HG02798 (cell line): Measurements from ENCODE around the gene DEFB132.

Source experiments
- ATAC-seq: cut with Tn5 transposase; IDR thresholded peaks from one replicate; pipeline ENCODE4 v1.9.1; 2021; ENCODE audit warnings: mild to moderate bottlenecking; ENCODE audit not compliant: unreplicated experiment, poor library complexity

DEFB132 gene

DNA sequence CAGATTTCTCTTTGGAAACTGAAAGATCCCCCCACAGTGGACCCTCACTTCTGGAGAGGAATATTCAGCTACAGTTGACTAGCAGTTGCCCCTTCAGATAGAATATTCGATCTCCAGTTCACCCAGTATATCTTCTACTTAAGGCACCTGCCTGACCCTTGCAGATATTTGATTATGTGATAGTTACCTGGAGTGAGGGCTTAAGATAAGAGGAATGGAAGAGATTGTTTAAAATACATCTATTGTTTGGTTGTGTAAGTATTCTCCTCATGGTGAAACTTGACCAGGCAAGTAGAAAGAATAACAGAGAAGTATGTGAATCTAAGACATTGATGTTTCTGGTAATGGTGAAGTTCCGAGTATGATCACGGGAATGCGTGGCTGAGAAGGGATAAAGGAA, 38.3 kb downstream of the DEFB132 start:
- no peak for ATAC-seq

DNA sequence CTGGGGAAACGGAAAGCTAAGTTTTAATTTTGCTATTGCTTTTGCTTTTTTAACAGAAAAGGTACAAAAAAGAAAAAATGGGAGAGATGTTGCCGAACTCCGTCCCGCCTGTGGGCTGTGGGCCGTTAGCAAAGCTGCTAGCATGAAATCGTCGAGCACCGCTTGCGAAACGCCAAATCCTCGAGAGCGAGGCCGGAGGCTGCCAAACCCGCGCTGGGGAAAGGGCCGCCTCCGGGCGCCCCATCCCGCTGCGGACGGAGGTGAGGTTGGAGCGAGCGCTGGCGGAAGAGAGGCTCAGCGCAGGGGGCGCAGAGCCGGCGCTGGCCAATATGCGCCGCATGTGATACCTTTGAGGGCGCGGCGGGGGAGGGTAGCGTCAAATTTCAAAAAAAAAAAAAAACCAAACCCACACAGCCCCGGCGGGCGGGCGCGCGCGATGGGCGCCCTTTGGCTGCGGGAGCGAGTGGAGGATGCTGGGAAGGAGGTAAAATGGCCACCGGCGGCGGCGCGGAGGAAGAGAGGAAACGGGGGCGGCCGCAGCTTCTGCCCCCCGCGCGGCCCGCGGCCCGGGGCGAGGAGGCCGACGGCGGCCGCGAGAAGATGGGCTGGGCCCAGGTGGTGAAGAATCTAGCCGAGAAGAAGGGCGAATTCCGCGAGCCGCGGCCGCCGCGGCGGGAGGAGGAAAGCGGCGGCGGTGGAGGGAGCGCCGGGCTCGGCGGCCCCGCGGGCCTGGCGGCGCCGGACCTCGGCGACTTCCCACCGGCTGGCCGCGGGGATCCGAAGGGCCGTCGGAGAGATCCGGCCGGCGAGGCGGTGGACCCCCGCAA, 39.8 kb downstream of the DEFB132 start, which contains the start of gene ZCCHC3:
ZCCHC3 (plus strand) TSS at position 473 of the 827 bp plus-strand sequence; CDS start at position 490, 17 bp downstream.
- peak; percentile 80 for ATAC-seq

DNA sequence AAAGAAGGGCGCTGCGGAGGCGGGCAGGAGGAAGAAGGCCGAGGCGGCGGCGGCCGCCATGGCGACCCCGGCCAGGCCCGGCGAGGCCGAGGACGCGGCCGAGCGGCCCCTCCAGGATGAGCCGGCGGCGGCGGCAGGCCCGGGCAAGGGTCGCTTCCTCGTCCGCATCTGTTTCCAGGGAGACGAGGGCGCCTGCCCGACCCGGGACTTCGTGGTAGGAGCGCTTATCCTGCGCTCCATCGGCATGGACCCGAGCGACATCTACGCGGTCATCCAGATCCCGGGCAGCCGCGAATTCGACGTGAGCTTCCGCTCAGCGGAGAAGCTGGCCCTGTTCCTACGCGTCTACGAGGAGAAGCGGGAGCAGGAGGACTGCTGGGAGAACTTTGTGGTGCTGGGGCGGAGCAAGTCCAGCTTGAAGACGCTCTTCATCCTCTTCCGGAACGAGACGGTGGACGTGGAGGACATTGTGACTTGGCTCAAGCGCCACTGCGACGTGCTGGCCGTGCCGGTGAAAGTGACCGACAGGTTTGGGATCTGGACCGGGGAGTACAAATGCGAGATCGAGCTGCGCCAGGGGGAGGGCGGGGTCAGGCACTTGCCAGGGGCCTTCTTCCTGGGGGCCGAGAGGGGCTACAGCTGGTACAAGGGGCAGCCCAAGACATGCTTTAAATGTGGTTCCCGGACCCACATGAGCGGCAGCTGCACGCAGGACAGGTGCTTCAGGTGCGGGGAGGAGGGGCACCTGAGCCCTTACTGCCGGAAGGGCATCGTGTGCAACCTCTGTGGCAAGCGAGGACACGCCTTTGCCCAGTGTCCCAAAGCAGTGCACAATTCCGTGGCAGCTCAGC, 40.6 kb downstream of the DEFB132 start:
- peak; percentile 21 for ATAC-seq

DNA sequence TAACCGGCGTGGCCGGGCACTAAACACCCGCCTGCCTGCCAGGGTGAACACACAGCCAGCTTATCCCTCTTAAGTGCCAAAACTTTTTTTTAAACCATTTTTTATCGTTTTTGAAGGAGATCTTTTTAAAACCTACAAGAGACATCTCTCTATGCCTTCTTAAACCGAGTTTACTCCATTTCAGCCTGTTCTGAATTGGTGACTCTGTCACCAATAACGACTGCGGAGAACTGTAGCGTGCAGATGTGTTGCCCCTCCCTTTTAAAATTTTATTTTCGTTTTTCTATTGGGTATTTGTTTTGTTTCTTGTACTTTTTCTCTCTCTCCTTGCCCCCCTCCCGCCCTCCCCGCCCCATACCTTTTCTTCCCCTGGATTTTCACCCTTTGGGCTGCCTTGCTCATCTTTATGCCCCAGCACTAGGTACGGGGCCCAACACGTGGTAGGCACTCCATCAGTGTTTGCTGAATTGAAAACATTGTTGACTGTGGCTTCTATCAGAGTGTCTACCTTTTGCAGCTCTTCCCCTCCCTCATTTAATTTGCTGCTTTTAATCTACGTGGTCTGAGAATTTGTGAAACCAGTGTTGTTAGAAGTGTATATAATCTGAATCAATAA, 41.4 kb downstream of the DEFB132 start:
- no peak for ATAC-seq

DNA sequence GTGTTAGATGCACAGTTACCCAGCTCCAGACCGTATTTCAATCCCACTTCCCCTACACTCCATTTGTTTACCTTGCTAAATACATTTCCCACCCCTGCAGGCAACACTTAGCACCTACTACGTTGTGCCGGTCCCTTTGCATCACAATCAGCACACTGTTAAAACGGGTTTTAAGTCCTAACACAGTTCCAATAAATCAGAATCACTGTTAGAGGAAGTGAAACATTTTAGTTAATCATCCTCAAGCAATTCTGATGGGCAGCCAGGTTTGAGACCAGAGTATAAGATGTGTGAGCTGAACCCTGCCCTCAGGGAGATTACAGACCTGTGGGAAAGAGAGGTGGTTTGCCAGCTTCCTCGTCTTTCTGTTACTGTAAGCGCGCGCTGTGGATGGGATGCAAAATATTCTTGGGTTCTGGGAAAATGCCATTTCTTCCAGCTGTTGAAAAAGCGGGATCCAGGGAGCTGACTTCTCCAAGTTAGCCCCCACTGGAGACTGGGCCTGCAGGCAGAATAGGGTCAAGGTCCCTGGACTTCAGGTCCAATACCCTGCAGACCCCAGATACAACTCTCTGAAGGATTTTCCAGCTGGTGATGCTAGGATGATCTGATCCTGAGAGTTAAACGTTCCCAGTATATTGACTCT, 42.9 kb downstream of the DEFB132 start:
- no peak for ATAC-seq

DNA sequence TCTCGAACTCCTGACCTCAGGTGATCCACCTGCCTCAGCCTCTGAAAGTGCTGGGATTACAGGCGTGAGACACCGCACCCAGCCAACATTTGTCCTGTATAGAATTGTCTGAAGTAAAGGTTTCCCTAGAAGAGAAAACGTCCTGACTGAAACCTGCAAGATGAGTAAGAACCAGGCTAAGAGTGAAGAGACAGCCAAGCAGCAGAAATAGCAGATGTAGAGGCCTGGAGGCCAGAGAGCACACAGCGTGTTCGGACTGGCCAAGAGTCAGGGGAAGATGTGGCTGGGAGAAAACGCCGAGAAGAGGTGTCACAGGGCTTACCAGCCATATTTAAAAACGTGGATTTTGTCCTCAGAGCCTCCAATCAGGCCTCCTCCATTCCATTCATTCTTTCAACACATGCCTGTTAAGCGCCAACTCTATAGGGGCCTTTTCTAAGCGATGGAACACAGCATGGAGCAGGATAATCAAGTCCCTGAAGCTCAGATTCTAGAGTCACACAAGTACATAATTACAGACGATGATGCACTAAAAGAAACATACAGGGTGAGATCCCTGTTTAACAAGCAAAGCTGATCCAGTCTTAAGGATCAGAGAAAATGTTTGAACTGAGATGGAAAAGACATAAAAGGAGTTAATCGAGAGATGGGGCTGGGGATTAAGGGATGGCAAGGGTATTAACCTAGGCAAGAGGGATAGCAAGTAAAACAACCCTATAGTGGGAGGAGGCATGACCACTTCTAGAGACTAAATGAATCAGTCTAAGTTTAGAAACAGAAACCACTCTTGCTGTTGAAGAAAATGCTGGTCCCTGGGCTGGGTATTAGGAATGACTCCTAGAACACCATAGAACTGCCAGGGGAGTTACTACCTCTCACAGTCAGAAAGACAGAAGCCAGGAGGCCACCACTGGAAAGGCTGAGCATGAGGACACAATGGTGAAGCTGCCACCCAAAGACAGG, 44.6 kb downstream of the DEFB132 start:
- no peak for ATAC-seq

DNA sequence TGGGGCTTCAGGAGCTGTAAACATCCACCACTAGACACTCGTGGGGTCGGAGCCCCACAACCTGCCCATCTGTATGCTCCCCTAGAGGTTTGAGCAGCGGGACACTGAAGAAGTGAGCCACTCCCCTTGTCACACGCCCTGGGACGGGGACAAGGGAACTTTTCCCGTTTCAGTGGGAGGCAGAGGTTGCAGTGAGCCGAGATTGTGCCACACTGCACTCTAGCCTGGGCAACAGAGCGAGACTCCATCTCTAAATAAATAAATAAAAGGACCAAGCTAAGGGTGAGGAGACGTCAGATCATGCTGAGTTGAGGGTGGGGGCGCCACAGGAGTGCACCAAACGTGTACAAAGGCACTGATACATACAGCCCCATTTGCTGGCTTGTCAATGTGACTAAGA, 48.2 kb downstream of the DEFB132 start:
- no peak for ATAC-seq

DNA sequence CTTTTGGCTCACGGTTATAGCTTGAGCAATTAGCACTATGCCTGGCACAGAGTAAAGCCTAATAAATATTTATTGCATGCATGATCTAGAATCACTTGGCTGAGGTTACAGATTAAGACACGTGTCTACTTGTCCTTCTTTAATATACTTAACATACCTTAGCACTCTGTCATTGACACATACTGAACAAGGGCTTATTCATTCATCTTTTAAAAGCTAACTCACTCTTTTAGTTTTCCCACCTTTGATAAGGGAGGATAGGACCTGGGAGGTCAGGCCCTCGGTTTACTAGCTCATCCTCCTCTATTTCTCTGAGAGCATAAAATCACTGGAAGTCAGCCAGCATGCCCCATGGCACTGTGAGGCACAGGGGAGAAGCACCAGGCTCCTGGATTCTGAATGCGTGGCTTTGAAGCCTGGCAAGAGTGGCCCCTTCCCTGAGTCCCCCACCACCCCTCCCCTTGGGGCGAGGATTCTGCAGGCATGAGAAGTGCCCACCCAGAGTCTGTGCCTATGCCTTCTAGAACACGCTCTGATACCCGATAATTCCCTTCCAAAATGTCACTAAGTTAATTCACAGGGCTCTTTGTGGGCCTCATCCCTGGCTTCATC, 51.0 kb downstream of the DEFB132 start:
- ATAC-seq, result no peak

DNA sequence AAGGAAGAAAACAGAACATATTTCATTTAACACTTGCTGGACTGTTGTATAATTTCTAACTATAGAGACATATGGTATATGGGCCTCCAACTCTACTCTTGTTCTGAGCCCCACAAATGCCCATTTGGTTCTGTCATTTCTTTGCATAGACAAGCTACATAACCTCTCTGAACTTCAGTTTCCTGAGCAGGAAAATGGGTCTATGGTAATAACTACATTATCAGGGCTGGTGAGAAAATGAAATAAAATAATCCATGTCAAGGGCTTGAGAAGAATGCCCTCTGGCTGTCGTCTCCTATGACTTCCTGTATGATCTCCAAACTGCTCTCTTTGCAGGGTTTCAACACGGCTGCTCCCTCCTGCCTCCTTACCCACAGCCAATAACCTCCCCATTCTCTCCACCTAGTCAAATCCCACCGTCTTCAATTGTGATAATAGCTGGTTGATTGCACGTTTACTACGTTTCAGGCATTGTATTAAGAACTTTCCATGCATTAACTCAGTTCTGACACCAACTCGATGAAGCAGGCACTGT, 51.8 kb downstream of the DEFB132 start:
- no peak for ATAC-seq

DNA sequence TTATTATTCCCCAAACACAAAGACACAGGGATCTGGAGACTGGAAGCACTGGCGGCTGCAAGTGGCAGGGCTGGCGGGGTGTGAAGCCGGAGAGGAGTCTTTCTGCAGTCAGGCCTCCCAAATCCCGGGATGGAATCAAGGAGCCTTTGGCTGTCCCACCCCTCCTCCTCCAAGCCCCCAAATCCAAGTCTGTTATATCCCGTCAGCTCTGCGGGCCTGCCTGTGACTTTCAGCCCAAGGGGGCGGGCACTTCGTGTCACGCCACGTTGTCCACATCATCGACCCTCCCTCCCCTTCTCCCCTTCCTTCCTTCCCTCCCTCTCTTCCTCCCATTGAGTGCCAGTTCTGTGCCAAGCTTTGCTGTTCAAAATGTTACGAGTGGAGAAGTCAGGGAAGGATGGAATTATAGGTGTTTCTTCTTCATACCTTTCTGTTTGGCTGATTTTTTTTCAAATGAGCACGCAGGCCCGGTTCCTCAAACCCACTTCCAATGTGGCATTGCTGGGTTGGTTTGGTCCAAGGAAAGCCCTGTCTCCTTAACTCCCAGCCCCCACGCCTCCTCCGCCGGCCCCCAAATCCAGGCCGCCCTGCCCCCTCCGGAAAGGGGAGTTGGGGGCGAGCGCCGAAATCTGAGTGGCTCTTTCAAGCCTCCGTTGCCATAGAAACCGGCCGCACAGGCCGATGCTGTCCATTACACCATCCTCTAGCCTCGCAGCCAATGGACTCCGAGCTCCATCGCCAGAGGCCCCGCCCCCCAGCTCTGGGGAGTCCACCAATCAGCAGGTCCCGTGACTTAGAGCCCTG, 52.5 kb downstream of the DEFB132 start:
- ATAC-seq, result peak; percentile 100

DNA sequence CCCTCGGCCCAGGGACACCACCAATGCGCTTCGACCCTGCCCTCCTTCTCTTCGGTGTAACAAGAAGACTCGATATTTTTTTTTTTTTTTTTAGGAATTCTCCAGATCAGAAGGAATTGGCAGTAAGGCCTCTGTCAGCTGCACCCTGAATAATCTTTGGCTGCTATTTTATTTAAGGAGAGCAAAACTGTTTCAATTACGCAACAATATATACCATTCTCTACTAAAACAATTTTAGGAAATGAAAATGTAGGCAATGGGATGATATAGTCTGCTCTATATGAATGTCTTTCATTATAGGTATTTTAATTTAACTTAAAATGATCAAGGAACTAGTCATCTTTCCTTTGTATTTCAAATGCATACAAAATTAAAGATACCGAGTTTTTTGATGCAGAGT, 53.1 kb downstream of the DEFB132 start:
- no peak for ATAC-seq
